ENCODE data around the gene SLC18A3.

DNA sequence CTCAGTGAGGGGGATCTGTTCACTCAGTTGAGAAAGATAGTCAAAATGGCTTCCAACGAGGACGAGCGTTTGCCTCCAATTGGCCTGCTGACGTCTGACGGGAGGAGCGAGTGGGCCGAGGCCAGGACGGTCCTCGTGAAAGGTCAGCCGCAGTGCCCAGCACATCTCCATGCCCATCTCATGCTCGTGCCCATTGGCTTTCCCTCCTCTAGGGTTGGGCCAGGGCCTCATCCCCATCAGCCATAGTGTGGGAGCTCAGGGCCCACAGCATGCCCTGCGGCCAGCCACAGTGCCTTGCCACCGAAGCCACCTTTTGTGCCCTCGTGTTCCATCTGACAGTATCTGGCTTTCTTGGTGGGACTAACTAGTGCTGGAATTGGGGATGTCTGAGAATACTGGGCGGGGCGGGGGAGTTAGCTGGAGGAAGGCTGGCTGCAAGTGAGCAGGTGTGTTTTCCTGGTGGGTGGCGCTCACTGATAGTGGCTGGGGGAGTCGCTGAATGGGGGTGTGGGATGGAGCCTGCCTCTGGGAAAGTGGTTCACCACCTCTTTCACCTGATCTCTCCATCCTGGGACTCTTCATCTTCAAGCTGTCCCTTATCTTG lies 17.6 kb downstream of the SLC18A3 start:
- TF ChIP-seq CTCF (conservative IDR thresholded peaks at IDR 0.05; ENCODE audit: low read depth, low read length): no peak
- no peak for TF ChIP-seq EZH2phosphoT487 (IDR thresholded peaks at IDR 0.05; ENCODE audit: borderline replicate concordance, low read length)
- no peak for TF ChIP-seq EZH2 (IDR thresholded peaks at IDR 0.05; ENCODE audit: low read length, unreplicated experiment)

Data from PC-3 (cell line).